ENCODE measurements around the gene OTOP1. TPM values are rescaled to one million over a fixed set of nuclear protein-coding genes. Genes with fewer than 3 reads are reported as not detected.
"Not testable (repeated sequence)": the region's sequence is repeated elsewhere in the genome, so short reads cannot be mapped to it uniquely, and the experiment has no call there.

OTOP1 gene
- total RNA-seq, 5 donors from 2014 or later (not counting 1 experiment from before 2014, with no cell fraction given): not detected

DNA sequence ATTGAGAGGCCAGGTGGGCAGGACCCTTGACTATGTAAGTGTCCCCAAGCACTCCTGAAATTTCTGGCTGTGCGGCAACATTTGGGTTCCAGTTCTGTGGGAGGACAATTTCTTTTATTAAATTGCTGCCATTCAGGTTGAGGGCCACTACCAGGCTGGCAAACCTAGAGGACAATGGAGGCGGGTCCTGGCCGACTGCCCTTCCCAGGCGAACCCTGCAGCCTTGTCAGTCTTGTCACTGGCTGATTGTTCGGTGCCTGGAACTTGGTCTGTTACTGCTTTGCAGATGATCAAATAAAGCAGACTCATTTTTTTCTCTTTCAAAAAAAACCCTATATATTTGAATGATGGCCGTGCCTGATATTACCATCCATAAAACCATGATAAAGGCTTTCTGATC is 27.9 kb upstream of the OTOP1 start:
- H3K4me1 Mint-ChIP-seq: peaks cover 0 to 5% (median 5%) of the 10 kb centered on the region in 3 donors
- ATAC-seq (replicated peaks in 1 of 4) (no peak), DNase-seq (no peak)
- no peaks in the 10 kb centered on the region for H3K36me3 ChIP-seq (ENCODE audit: control insufficient read depth in 2 of 2, extremely low read depth in 1 of 2, insufficient read depth in 1 of 2, low read length in 1 of 2)
- no peak overlapping the region for H3K4me3 Mint-ChIP-seq
- no peaks in the 10 kb centered on the region for H3K4me1 ChIP-seq (ENCODE audit: control insufficient read depth in 1 of 2, extremely low read depth in 1 of 2, insufficient read depth in 2 of 2, low read length in 2 of 2)
- POLR2A ChIA-PET: no interaction called here
- no peak overlapping the region for H3K4me3 ChIP-seq (ENCODE audit: control insufficient read depth in 1 of 2, extremely low read depth in 1 of 2, low read length in 1 of 2)
- no peaks in the 10 kb centered on the region for H3K36me3 Mint-ChIP-seq
- no peak overlapping the region for H3K27ac Mint-ChIP-seq
- no peaks in the 10 kb centered on the region for H3K9me3 Mint-ChIP-seq
- H3K27me3 Mint-ChIP-seq: peaks cover 3 to 9% of the 10 kb centered on the region in 2 donors
- H3K27me3 ChIP-seq (replicated peaks in 1 of 2; ENCODE audit: control insufficient read depth in 2 of 2, extremely low read depth in 1 of 2, insufficient read depth in 2 of 2, low read length in 1 of 2): peaks cover 0 to 6% of the 10 kb centered on the region in 2 experiments
- WGBS (ENCODE audit: insufficient coverage): 92% methylated on average over 4 of the region's 6 CpGs
- H3K9me3 ChIP-seq: no peaks in the 10 kb centered on the region
- H3K27ac ChIP-seq (ENCODE audit: low read length): no peak overlapping the region
- CTCF ChIA-PET: no interaction called here

- ATAC-seq (replicated peaks in 1 of 4) (no peak), DNase-seq (no peak)
- CTCF ChIA-PET: no interaction called here
- Mint-ChIP-seq H3K36me3 (no peaks in the 10 kb centered on the region), H3K27ac (no peak overlapping the region), H3K4me1 (peaks cover 0 to 5% (median 5%) of the 10 kb centered on the region in 3 donors), H3K27me3 (peaks cover 3 to 9% of the 10 kb centered on the region in 2 donors), H3K4me3 (no peak overlapping the region), H3K9me3 (no peaks in the 10 kb centered on the region)
- Histone ChIP-seq H3K27ac (ENCODE audit: low read length) (no peak overlapping the region), H3K9me3 (no peaks in the 10 kb centered on the region), H3K27me3 (replicated peaks in 1 of 2; ENCODE audit: control insufficient read depth in 2 of 2, extremely low read depth in 1 of 2, insufficient read depth in 2 of 2, low read length in 1 of 2) (peaks cover 0 to 6% of the 10 kb centered on the region in 2 experiments), H3K4me1 (ENCODE audit: control insufficient read depth in 1 of 2, extremely low read depth in 1 of 2, insufficient read depth in 2 of 2, low read length in 2 of 2) (no peaks in the 10 kb centered on the region), H3K4me3 (ENCODE audit: control insufficient read depth in 1 of 2, extremely low read depth in 1 of 2, low read length in 1 of 2) (no peak overlapping the region), H3K36me3 (ENCODE audit: control insufficient read depth in 2 of 2, extremely low read depth in 1 of 2, insufficient read depth in 1 of 2, low read length in 1 of 2) (no peaks in the 10 kb centered on the region)
- 93% methylated on average over 11 of the region's 11 CpGs for WGBS (ENCODE audit: insufficient coverage)
- POLR2A ChIA-PET: no interaction called here
Measured at GRCh38 chr4:4254199-4254598, 27.5 kb upstream of the OTOP1 start.

DNA sequence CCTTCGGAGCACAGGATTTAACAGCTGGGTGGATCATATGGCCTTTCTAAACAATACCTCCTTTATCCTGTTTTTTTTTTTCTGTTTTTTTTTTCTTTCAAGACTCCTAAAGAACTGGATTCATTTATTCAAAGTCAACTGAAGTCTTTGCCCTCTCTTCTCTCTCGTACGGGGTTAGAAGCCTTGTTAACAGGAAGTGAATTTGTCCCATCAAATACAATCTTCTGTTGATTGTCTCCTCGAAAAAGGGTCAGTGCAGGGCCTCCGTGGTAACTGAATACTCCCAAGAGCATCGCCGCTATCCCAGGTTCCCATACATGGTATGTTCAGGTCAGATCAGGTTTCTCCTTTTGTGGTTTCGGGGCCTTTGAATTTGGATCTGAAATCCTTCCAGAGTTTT is 23.1 kb upstream of the OTOP1 start:
- ChIA-PET POLR2A (no interaction called here), CTCF (interaction anchor here in 1 of 2 donors (1.9 kb wide), 1 partner anchor 10 kb away, joined by 8 read pairs; no protein-coding TSS in a partner anchor)
- H3K9me3 Mint-ChIP-seq: no peaks in the 10 kb centered on the region
- no peak overlapping the region for H3K27ac Mint-ChIP-seq
- ATAC-seq (replicated peaks in 1 of 4) (no peak), DNase-seq (no peak)
- Histone ChIP-seq H3K4me3 (ENCODE audit: control insufficient read depth in 1 of 2, extremely low read depth in 1 of 2, low read length in 1 of 2) (no peak overlapping the region), H3K36me3 (ENCODE audit: control insufficient read depth in 2 of 2, extremely low read depth in 1 of 2, insufficient read depth in 1 of 2, low read length in 1 of 2) (peaks cover 0 to 10% of the 10 kb centered on the region in 2 donors), H3K27me3 (replicated peaks in 1 of 2; ENCODE audit: control insufficient read depth in 2 of 2, extremely low read depth in 1 of 2, insufficient read depth in 2 of 2, low read length in 1 of 2) (peaks cover 0 to 6% of the 10 kb centered on the region in 2 experiments), H3K9me3 (no peaks in the 10 kb centered on the region), H3K27ac (ENCODE audit: low read length) (no peak overlapping the region), H3K4me1 (ENCODE audit: control insufficient read depth in 1 of 2, extremely low read depth in 1 of 2, insufficient read depth in 2 of 2, low read length in 2 of 2) (peaks cover 6 to 13% of the 10 kb centered on the region in 2 experiments)
- peaks cover 10% of the 10 kb centered on the region for H3K36me3 Mint-ChIP-seq
- 97% methylated on average over 5 of the region's 8 CpGs for WGBS (ENCODE audit: insufficient coverage)
- H3K4me1 Mint-ChIP-seq: peaks cover 31 to 40% (median 36%) of the 10 kb centered on the region in 3 donors
- peaks cover 3 to 4% of the 10 kb centered on the region in 2 donors for H3K27me3 Mint-ChIP-seq
- peak overlapping the region in 2 of 3 donors; percentile 37 to 51 for H3K4me3 Mint-ChIP-seq

- H3K9me3 ChIP-seq; H3K27me3 Mint-ChIP-seq; H3K27me3 ChIP-seq (replicated peaks in 1 of 2; ENCODE audit: control insufficient read depth in 2 of 2, extremely low read depth in 1 of 2, insufficient read depth in 2 of 2, low read length in 1 of 2); POLR2A ChIA-PET; ATAC-seq (replicated peaks in 1 of 4); H3K9me3 Mint-ChIP-seq; H3K4me3 ChIP-seq (ENCODE audit: control insufficient read depth in 1 of 2, extremely low read depth in 1 of 2, low read length in 1 of 2); DNase-seq: not testable (repeated sequence)
- whole genome bisulfite sequencing (ENCODE audit: insufficient coverage): 85% methylated on average over 4 of the region's 15 CpGs
- Histone ChIP-seq H3K36me3 (ENCODE audit: control insufficient read depth in 2 of 2, extremely low read depth in 1 of 2, insufficient read depth in 1 of 2, low read length in 1 of 2) (peaks cover 0 to 15% of the 10 kb centered on the region in 2 donors), H3K4me1 (ENCODE audit: control insufficient read depth in 1 of 2, extremely low read depth in 1 of 2, insufficient read depth in 2 of 2, low read length in 2 of 2) (peaks cover 6 to 13% of the 10 kb centered on the region in 2 experiments), H3K27ac (ENCODE audit: low read length) (peak overlapping the region; percentile 95)
- CTCF ChIA-PET: interaction anchor here in 1 of 2 donors (1.1 kb wide), 1 partner anchor 11 kb away, joined by 4 read pairs; no protein-coding TSS in a partner anchor
- Mint-ChIP-seq H3K36me3 (peaks cover 11% of the 10 kb centered on the region), H3K4me3 (peak overlapping the region; percentile 44 to 97 (median 96)), H3K4me1 (peaks cover 35 to 40% (median 36%) of the 10 kb centered on the region in 3 donors), H3K27ac (peak overlapping the region; percentile 97)
Measured at GRCh38 chr4:4249342-4249741, 22.6 kb upstream of the OTOP1 start.

- DNase-seq (no peak), ATAC-seq (replicated peaks in 1 of 4) (no peak)
- Mint-ChIP-seq H3K36me3 (peaks cover 13% of the 10 kb centered on the region), H3K9me3 (no peaks in the 10 kb centered on the region), H3K4me3 (peak overlapping the region; percentile 94 to 97 (median 96)), H3K27me3 (no peaks in the 10 kb centered on the region), H3K4me1 (peaks cover 35 to 40% (median 36%) of the 10 kb centered on the region in 3 donors), H3K27ac (peak overlapping the region; percentile 97)
- CTCF ChIA-PET: interaction anchor here (0.5 to 1.7 kb wide), 5 partner anchors 9 to 188 kb away, joined by 3 to 6 read pairs (median 4); no protein-coding TSS in a partner anchor
- Histone ChIP-seq H3K9me3 (no peaks in the 10 kb centered on the region), H3K27me3 (replicated peaks in 1 of 2; ENCODE audit: control insufficient read depth in 2 of 2, extremely low read depth in 1 of 2, insufficient read depth in 2 of 2, low read length in 1 of 2) (no peaks in the 10 kb centered on the region), H3K4me3 (ENCODE audit: control insufficient read depth in 1 of 2, extremely low read depth in 1 of 2, low read length in 1 of 2) (peak overlapping the region; percentile 94 to 97), H3K36me3 (ENCODE audit: control insufficient read depth in 2 of 2, extremely low read depth in 1 of 2, insufficient read depth in 1 of 2, low read length in 1 of 2) (peaks cover 0 to 19% of the 10 kb centered on the region in 2 donors), H3K27ac (ENCODE audit: low read length) (peak overlapping the region; percentile 95), H3K4me1 (ENCODE audit: control insufficient read depth in 1 of 2, extremely low read depth in 1 of 2, insufficient read depth in 2 of 2, low read length in 2 of 2) (peaks cover 6 to 13% of the 10 kb centered on the region in 2 experiments)
- POLR2A ChIA-PET: interaction anchor here (0.7 to 0.8 kb wide), 2 partner anchors 11 to 33 kb away, joined by 3 read pairs; no protein-coding TSS in a partner anchor
- 35% methylated on average over 9 of the region's 10 CpGs for WGBS (ENCODE audit: insufficient coverage)
Measured at GRCh38 chr4:4248885-4249203, 22.1 kb upstream of the OTOP1 start.

- 2% methylated on average over 55 of the region's 62 CpGs for WGBS (ENCODE audit: insufficient coverage)
- H3K27me3 Mint-ChIP-seq: no peaks in the 10 kb centered on the region
- DNase-seq (peak; percentile 80 to 96 (median 90)), ATAC-seq (replicated peaks in 1 of 4) (peak; percentile 94 to 98 (median 96))
- peaks cover 35 to 40% (median 40%) of the 10 kb centered on the region in 3 donors for H3K4me1 Mint-ChIP-seq
- peak within 1 kb of the TSS; percentile 97 for H3K27ac Mint-ChIP-seq
- Histone ChIP-seq H3K36me3 (ENCODE audit: control insufficient read depth in 2 of 2, extremely low read depth in 1 of 2, insufficient read depth in 1 of 2, low read length in 1 of 2) (peaks cover 2 to 24% of the 10 kb centered on the region in 2 donors), H3K4me3 (ENCODE audit: control insufficient read depth in 1 of 2, extremely low read depth in 1 of 2, low read length in 1 of 2) (peak within 1 kb of the TSS; percentile 94 to 97), H3K9me3 (no peaks in the 10 kb centered on the region), H3K27me3 (replicated peaks in 1 of 2; ENCODE audit: control insufficient read depth in 2 of 2, extremely low read depth in 1 of 2, insufficient read depth in 2 of 2, low read length in 1 of 2) (no peaks in the 10 kb centered on the region), H3K4me1 (ENCODE audit: control insufficient read depth in 1 of 2, extremely low read depth in 1 of 2, insufficient read depth in 2 of 2, low read length in 2 of 2) (peaks cover 6 to 13% of the 10 kb centered on the region in 2 experiments), H3K27ac (ENCODE audit: low read length) (peak within 1 kb of the TSS; percentile 95)
- ChIA-PET CTCF (interaction anchor here (0.5 to 1.7 kb wide), 8 partner anchors 10 to 188 kb away, joined by 3 to 6 read pairs (median 4); no protein-coding TSS in a partner anchor), POLR2A (interaction anchor here (0.6 to 0.8 kb wide), 4 partner anchors 12 to 188 kb away, joined by 3 to 8 read pairs (median 4); no protein-coding TSS in a partner anchor)
- peaks cover 18% of the 10 kb centered on the region for H3K36me3 Mint-ChIP-seq
- no peaks in the 10 kb centered on the region for H3K9me3 Mint-ChIP-seq
- H3K4me3 Mint-ChIP-seq: peak within 1 kb of the TSS; percentile 94 to 97 (median 96)
Measured at GRCh38 chr4:4248029-4248884, 21.5 kb upstream of the OTOP1 start, which contains the start of gene TMEM128. Gene TMEM128 (minus strand): TSS chr4:4248223. CDS start chr4:4248202, 21 bp downstream.
